ENCODE data around the gene E2F7.
"Not testable (repeated sequence)": the region's sequence is repeated elsewhere in the genome, so short reads cannot be mapped to it uniquely, and the experiment has no call there.

Gene E2F7, protein sequence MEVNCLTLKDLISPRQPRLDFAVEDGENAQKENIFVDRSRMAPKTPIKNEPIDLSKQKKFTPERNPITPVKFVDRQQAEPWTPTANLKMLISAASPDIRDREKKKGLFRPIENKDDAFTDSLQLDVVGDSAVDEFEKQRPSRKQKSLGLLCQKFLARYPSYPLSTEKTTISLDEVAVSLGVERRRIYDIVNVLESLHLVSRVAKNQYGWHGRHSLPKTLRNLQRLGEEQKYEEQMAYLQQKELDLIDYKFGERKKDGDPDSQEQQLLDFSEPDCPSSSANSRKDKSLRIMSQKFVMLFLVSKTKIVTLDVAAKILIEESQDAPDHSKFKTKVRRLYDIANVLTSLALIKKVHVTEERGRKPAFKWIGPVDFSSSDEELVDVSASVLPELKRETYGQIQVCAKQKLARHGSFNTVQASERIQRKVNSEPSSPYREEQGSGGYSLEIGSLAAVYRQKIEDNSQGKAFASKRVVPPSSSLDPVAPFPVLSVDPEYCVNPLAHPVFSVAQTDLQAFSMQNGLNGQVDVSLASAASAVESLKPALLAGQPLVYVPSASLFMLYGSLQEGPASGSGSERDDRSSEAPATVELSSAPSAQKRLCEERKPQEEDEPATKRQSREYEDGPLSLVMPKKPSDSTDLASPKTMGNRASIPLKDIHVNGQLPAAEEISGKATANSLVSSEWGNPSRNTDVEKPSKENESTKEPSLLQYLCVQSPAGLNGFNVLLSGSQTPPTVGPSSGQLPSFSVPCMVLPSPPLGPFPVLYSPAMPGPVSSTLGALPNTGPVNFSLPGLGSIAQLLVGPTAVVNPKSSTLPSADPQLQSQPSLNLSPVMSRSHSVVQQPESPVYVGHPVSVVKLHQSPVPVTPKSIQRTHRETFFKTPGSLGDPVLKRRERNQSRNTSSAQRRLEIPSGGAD

DNA sequence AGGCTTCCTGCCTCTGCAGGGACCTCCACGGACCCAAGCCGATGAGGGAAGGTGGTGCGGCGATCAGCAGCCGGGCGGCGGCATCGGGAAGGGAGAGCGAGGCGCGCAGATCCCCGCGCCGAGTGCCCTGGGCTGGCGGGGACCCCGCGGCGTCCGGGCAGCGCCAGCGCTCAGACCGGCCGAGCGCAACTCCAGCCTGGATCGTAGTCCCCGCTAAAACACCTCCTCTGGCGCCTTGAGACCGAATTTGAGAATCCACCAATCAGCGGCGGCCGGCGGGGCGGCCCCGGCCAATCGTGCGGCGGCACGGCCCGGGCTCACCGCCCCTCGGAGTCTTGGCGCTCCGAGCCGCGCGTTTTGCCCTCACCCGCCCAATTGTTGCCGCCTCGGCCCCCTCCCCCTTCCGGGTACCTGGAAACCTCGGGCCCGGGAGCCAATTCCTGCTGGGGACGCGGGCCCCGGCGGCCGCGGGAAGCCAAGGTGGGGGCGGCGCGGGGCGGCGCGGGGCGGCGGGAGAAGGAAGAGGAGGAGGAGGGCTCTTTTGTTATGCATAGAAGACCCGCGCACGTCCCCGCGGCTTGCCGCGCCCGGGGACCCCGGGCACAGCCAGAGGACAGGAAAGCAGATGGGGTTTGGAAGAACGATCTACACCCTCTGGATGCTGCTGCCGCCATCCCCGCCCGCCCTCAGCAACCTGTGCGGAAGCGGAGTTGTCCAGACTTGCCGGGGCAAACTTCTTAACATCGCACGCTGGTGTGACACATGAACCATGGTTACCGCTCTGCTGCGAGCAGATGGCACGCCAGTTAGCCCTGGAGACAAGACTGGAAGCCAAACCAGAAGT lies at the start of gene E2F7:
TSS of gene E2F7 (minus strand) at position 209 of the 844 bp plus-strand sequence. CDS start 934 bp downstream, outside the sequence.
- peak; percentile 82 for DNase-seq

DNA sequence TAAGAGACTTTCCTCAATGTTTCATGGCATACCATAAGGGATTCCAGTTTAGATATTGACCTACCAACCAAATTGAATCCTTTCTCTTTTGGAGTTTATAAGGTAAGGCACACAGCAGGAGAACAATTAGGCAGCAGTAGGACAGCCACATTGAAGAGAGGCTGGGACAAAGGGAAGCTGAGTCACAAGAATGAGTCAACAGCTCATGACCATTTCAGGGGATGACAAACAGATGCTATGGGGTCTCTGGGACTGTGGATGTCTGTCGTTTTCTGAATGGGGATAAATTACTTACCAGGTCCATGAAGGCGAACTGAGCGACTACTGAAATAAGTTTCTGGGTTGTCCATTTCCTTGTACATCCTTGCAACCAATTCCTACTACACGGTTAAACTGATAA lies 48.6 kb upstream of the E2F7 start:
- no peak for DNase-seq

DNA sequence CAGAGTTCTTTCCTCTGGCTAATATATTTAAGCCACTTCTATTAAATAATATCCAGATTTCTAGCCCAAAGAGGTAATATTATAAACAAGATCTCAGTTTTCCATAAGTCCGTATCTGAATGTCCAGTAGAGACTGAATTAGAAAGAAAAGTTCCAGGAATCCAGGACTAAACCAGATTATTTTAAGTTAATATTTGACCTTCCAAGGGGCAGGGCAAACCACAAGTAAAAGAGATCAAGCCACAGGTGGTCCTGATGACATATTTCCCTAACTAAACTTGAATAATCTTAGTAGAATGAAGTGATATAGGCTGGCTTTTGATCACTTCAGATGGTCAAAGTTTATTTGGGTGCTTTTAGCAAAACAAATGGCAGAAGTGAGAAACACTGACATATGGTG lies 43.3 kb upstream of the E2F7 start:
- DNase-seq: no peak

DNA sequence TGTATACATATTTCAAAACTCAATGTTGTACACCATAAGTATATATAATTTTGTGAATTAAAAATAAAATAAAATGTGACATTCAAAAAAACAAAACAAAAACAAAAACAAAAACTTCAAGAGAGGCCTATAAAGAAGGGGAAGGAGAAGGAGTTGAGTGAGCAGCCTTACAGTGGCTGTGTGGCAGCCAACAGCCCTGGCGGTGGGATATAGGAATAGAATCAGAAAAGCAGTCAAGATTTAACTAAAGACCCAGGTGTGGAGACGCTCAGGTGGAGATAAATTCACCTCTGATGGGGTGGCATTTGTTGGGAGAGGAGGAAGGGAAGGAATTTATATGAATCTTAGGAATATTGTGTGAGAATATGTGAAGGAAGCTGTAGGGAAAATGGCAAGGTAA lies 41.8 kb upstream of the E2F7 start:
- DNase-seq: no peak

DNA sequence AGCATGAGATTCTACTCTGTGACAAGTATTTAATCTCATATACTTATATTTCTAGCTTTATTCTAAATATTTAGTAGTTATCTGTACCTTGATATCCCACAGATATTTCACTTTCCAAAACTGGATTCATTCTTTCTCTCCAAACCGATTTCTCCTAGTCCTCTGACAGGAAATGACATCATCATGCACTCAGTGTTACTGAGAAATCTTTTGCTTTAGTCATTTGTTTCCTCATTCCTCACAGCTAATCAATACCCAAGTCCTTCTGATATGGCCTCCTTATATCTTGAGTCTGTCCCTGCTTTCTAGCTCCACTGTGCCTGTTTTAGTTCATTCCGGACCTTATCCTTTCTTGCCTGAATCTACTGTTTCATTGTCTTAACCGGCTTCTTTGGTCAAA lies 39.4 kb upstream of the E2F7 start:
- no peak for DNase-seq

DNA sequence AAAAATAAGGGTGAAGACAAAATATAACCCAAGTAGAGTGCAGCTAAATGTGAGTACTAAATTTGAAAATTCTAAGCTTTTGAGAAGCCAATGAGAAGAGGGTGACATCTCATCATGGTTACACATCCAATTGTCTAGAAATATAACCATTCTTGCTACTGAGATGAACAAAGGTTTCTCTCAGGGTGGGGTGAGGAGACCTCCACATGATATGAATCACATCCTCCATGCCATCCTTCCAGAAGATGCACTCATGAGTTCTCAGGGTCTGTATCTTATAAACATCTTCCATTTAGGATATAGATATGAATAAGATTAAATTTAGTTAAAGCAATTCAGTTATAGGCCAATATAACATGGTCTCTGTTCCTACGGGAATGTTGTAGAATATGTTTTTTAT lies 38.9 kb upstream of the E2F7 start:
- DNase-seq: no peak

DNA sequence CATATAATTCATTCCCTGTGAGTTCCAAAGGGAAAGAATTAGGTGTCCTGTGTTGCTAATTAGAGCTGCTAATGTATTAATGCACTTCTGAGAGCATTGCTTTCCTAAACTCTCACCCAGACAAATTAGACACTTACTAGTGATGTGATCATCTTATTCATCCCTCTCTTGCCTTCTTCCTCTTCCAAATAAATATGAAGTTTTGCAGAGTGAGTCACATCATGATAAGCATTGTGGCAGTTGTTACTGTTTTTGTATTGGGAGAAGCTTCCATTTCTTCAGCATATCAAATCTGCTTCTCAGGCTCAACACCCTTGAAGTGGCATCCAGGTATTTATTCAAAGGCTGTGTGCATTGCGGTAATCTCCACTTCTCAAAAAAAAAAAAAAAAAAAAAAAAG lies 37.3 kb upstream of the E2F7 start:
- no peak for DNase-seq

DNA sequence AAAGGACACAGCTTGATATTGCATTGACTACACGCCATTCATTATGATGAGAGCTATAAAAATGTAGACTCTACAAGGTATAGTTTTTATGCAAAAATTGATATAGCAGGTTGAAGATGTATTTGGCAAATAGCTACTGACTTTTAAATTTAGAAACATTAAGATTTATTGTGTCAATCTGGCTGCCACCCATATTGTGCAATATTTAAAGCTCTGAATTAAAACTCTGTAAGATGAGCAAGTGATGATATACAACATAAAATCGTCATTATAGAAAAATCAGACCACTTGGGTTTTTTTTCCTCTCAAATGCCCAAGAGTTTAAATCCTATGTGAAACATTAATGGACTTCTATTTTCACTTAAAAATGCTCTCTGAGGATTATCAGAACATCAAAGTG lies 36.8 kb upstream of the E2F7 start:
- DNase-seq: no peak

DNA sequence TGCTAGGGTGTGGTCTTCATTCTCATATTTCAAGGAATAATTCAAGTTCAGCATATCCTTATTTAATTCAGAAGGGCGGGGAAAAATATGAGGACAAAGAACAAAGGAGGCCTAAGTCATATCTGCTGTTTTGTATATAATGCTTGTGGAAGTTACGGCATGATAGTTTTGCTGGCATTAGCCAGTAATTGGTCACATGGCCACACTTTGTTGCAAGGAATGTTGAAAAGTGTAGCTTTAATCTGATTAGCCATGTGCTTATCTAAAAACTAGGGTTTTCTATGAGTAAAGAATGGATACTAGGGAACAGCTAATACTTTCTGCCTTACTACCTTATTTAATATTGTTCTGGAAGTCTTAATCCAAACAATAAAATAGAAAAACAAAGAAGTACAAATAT lies 34.4 kb upstream of the E2F7 start:
- no peak for DNase-seq

DNA sequence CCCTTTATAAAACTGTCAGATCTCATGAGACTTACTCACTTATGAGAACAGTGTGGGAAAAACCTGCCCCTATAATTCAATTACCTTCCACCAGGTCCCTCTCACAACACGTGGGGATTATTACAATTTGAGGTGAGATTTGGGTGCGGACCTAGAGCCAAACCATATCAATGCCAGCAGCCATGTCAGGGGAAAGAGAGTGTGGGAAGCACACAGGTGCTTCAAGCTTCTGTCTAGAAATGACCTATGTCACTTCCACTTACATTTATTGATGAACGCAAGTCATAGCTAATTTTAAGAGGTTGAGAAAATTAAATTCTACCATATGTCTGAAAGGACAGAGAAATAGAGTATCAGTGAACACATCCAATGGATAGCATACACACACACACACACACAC lies 32.5 kb upstream of the E2F7 start:
- DNase-seq: no peak

DNA sequence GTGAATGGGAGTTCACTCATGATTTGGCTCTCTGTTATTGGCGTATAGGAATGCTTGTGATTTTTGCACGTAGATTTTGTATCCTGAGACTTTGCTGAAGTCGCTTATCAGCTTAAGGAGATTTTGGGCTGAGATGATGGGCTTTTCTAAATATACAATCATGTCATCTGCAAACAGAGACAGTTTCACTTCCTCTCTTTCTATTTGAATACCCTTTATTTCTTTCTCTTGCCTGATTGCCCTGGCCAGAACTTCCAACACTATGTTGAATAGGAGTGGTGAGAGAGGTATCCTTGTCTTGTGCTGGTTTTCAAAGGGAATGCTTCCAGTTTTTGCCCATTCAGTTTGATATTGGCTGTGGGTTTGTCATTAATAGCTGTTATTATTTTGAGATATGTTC lies 26.9 kb upstream of the E2F7 start:
- DNase-seq: not testable (repeated sequence)

DNA sequence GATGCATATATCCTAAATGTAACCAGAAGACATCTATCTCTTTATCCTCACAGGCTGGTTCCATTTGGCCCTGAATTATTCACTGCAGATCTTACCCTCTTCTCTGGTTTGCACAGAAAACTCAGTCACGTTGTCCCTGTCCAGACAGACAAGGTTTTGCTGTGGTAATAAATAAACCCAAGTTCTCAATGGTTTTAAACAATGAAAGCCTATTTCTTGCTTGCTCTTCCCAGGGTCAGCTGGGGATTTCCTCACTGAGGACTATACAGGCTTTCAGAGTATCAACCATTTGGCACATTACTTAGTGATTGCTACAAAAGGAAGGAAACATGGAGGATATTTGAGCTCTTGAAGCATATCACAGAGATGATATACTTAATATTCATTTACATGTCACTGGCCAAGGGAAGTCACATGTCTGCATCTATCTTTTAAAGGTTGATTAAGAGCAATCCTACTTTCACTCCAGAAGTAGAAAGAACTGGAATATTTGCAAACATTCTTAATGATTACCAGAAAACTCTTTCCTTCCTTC lies 24.4 kb upstream of the E2F7 start:
- DNase-seq: no peak

DNA sequence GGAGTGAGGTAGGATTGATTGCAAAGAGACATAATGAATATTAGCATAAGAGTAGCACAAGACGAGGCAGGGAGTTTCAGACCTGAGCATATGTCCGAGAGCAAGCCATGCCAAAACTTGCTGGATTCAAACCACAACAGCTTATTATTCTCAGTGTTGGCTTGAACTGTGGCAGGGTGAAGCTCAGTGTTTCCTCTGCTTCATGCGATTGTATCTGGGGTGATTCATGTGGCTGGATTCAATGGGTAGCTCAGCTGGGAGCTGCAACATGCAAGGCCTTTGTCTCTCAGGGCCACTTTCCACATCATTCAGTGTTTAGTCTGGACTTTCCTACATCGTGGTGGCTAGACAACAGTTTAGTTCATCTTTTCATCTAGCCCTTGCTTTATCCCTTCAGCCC lies 22.1 kb upstream of the E2F7 start:
- no peak for DNase-seq

DNA sequence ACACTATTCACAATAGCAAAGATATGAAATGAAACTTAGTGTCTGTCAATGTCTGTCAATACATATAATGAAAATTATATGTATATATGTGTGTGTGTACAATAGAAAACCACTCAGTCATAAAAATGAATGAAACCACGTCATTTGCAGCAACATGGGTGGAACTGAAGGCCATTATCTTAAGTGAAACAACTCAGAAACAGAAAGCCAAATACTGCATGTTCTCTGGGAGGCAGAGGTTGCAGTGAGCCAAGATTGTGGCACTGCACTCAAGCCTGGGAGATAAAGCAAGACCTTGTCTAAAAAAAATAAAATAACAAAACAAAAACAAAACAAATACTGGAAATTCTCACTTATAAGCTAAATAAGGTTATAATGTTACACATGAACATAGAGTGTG lies 16.7 kb upstream of the E2F7 start:
- no peak for DNase-seq

DNA sequence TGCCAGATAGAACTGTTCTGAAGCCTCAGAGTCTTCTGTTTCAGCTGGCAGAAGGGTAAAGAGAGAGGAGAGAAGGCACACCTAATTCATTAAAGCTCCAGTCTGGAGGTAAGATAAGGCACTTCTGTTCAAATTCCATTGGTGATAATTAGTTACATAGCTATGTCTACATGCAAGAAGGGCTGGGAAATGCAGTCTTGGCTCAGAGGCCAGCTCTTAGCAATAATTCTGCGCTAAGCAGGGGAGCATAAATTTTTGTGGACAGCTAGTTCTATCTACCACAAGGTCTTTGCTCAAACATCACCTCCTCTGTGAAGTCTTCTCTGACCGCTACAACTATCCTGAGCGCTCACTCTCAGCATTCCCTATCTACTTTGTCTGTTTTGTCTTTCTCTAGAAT lies 14.3 kb upstream of the E2F7 start:
- DNase-seq: no peak

DNA sequence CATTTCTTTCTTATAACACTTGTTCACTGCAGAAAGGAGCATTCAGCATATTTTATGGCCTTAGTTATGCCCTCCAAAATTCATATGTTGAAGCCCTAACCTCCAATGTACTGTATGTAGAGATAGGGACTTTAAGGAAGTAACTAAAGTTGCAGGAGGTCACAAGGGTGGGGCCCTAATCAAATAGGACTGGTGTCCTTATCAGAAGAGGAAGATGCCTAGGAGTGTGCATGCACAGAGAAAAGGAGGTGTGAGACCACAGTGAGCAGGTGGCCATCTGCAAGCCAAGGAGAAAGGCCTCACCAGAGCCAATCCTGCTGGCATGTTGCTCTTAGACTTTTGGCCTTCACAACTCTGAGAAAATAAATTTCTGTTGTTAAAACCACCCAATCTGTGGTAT lies 12.9 kb upstream of the E2F7 start:
- no peak for DNase-seq

DNA sequence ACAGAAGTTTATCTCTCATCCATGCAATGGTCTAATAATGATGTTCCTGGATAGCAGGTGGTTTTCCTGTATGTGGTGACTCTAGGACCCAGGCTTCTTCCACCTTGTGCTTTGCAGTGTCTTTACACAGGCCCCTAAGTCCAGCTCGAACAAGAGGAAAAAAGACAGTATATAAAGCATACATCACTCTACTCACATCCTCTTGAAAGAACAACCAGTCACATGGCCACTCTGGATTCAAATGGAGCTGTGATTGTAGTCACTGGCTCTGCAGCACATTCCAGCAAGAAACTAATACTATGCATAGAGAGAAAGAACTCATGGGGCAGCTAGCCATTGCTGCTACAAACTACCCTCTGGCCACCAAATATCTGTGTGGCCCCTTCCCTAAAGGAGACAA lies 11.5 kb upstream of the E2F7 start:
- DNase-seq: no peak

DNA sequence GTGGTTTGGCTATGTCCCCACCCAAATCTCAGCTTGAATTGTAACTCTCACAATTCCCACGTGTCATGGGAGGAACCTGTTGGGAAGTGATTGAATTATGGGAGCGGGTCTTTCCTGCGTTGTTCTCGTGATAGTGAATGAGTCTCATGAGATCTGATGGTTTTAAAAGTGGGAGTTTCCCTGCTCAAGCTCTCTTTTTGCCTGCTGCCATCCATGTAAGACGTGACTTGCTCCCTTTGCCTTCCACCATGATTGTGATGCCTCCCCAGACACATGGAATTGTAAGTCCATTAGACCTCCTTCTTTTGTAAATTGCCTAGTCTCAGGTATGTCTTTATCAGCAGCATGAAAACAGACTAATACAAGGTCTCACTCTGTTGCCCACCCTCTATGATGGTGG lies 8.5 kb upstream of the E2F7 start:
- DNase-seq: not testable (repeated sequence)

DNA sequence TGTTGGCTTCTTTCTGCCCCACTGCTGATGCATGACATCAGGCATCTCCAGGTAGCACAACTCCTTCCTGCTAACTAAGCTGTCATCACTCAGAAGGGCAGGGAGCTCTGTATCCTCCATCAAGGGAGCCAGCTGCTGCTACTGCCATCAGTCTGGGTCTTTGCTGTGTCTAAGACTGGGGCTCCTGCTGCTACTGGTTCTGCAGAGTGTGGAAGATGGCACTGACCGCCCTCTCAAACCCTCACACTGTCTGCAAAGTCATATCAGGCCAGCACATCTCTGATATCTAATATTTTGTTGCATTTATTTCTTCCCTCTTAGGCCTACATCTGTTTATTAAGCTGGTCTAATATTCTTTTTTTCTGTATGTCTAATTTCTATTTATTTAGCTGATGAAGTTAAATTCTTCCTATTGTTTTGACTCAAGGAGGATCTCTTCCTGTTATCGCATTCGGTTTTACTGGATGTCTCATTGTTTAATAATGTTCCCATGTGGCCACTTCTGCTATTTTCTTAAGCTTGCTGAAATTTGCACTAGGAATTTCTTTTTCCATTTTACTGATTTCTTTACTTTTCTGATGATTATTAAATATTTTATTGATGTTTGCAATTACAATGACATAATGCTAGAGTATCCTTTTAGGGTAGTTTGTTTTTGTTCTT lies 7.6 kb upstream of the E2F7 start:
- no peak for DNase-seq

DNA sequence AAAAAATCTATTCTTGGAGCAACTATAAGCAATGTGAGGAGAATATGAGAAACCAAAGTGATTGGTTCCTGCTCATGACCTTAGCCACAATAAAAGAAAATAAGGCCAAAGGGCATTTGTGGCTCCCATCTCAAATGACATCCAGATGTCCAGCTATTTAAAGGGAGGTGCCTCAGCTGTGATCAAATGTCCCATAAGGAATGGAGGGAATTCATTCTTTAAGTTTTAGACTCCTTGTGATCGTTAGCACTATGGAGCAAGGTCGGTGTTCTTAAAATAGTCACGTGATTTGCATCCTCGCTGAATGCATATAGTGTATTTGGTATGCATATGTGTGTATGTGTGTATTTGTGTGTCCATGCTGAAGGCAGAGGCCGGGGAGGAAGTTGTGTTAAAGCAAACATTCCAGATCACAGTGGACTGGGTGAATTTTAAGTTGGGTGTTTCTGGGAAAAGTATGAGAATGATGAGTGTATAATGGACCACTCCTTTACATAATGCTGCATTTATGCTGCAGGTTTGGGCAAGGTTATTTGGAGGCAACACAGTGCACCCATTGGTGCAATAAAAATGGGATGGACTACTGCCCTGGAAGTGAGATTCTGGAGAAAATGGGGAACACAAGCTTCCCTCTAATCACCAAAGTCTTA lies 5.6 kb upstream of the E2F7 start:
- DNase-seq: no peak

DNA sequence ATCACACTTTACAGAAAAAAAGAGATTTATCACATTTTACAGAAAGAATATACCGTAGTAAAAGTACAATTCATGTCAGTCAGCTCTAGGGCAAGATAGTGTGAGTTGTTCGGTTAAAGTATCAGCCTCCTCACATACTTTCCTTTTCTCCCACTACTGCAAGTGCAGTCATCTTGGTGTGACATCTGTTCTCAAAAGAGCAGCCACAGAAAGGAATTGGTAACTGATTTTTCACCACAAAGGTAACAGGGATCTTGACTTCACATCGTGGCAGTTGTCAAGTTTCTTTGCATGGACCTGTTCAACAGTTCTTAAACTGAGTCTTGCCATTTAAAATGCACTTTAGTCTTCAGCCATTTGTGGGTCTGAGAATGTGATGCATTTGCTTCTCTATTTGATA lies 5.0 kb upstream of the E2F7 start:
- no peak for DNase-seq

DNA sequence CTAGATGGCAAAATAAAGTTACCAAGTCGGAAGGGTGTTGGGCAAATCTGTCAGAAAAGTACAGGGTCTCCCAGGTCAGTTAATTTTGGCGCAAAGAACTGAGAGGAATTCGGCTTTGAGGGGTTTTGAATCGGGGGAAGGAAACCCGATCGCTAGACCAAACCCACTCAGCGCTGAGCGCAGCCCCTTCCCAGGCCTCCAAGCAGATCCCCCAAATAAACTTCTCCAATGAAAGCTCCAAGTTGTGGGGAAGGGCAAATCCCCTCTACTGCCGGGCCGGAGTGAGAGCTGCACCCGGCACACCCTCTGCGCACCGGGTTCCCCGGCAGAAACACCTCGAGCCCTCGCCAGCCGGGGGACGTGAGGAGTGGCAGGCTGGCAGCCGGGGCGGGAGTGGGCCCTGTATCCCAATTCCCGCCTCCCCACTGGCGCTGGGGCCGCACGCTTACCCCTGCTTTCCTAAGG lies 441 bp downstream of the E2F7 start:
- peak; percentile 22 for DNase-seq
